Occipital lobe (tissue), 3 donors: ENCODE data around the gene HOXD9. TPM values are rescaled to one million over a fixed set of nuclear protein-coding genes. Genes with fewer than 3 reads are reported as not detected.

ENCODE experiments used
- DNase-seq: peaks from one replicate; lab custom pipeline; 2025; lab: John Stamatoyannopoulos, UW
- small RNA-seq: library from RNA; depleted of rRNA; stranded (forward); fragments of <200 nt; gene quantifications from one replicate; pipeline ENCODE3, GENCODE V24; 2014
- total RNA-seq: library from RNA; depleted of rRNA; stranded (reverse); fragments of >200 nt; gene quantifications from one replicate; pipeline ENCODE4 v1.2.3, GENCODE V29; 2014

HOXD9 gene
- total RNA-seq, 1 donor from 2014 or later: not detected

DNA sequence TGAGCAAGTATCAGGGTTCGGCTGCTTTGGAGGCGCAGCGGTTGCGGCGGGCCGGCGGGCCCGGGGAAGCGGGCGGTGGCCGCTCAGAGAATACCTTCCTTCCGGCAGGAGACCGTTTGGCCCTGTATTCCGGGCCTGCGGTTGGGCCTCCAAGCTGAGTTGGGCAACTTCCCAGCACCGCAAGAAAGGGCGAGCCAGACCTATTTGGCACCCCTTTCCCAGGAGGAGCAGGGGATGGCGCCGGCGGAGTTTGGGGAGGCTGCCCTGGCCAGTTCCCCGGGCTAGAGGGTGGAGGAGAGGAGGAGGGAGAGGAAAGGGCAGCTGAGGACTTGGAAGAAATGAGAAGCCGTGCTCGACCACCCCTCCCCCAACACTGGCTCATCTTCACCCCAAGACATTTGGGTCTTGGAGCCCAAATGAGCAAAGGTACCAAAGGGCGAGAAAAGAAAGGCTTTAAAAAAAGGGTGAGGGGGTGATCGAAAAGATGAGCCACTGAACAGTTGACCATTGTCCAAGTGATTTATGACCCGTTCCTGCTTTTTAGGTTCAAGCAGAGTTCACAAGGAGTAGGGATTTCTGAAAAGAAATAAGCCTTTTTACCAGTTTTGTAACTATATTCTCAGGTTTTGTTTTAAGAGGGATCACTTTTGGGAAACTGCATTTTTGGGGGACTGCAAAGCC lies 43.0 kb downstream of the HOXD9 start:
- no peak for DNase-seq

DNA sequence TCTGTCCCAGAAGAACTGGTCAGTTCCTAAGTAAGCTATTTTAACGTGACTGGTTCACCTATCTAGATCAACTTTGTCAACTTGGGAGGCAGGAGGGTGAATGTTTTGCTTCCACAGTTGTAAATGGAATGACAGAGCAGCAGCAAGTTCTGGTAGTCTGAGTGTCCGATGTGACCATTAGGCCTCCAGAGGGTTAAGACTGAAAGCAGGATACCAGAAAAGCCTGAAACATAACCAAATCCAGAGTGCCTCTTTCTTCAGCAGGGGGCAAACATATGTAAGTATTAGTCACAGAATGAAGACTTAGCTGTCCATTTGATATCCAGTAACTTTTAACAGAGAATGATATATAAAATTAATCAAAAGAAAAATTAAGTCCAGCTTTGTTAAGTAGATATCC lies 43.8 kb downstream of the HOXD9 start:
- DNase-seq: no peak

GRCh38 chr2:176167398-176167797 lies 44.9 kb downstream of the HOXD9 start:
- DNase-seq: no peak

GRCh38 chr2:176169181-176169580 lies 46.7 kb downstream of the HOXD9 start:
- DNase-seq: no peak

DNA sequence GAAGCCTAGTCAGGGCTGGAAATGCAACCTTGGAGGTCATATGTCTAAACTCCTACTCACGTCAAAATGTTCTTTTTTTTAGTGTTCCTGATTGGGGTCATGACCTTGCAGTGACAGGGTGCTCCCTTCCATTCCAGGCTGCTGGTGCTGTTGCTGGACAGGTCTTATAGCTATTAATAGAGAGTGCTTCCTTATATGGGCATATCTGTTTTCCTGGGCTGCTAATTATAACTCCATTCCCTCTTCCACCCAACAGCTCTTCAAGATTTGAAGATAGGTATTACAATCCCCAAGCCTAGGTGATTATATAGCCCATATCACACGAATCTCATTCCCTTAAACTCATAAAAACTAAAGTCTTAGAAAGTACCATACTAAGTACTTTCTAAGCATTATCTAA lies 47.2 kb downstream of the HOXD9 start:
- DNase-seq: no peak

- DNase-seq: no peak
These were observed 48.2 kb downstream of the HOXD9 start for GRCh38 chr2:176170602-176171305.

DNA sequence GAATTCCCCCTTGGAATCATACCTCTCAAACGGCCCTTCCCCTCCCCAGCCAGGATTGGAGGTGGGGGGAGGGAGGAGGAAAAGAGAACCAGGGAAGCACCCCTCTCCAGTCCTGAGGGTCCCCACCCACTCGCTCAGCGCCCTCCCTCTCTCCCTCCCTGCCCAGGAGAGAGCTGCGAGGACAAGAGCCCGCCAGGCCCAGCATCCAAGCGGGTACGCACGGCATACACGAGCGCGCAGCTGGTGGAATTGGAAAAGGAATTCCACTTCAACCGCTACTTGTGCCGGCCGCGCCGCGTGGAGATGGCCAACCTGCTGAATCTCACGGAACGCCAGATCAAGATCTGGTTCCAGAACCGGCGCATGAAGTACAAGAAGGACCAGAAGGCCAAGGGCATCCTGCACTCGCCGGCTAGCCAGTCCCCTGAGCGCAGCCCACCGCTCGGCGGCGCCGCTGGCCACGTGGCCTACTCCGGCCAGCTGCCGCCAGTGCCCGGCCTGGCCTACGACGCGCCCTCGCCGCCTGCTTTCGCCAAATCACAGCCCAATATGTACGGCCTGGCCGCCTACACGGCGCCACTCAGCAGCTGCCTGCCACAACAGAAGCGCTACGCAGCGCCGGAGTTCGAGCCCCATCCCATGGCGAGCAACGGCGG lies 49.0 kb downstream of the HOXD9 start:
- no peak for DNase-seq

- no peak for DNase-seq
These were observed 49.7 kb downstream of the HOXD9 start for GRCh38 chr2:176172007-176172894.

- no peak for DNase-seq
These were observed 50.5 kb downstream of the HOXD9 start for GRCh38 chr2:176172895-176173566.

GRCh38 chr2:176173567-176174381 lies 51.3 kb downstream of the HOXD9 start:
- no peak for DNase-seq

DNA sequence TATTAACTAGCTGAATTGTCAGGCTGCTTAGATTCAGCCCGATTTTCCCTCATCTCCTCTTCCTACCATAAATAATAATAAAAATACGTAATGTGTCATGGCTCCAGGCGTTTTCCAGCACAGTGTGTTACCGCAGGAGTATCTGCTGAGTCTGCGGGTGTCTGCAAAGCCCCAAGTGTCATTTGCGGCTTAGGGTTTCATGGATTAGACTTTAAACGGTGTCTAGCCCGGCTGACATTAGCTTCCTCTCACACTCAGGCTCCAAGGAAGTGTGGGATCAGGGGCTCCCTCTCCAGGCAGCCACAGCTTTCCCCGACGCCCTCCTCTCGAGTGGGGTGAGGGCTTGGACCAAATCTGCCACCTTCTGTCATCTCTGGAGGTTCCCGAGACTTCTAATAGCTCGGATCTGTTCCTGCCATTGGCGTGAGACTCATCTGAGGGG lies 51.9 kb downstream of the HOXD9 start:
- DNase-seq: no peak

Small RNA genes lying within 50 kb of the gene (small RNA-seq; reads per million reads assigned to genes)
- gene MIR10B: 178 reads per million, percentile 97 among the genes with 10 or more reads in this experiment

Other genes with a start within 250 kb of the HOXD9 start
- gene LNPK, start 120.5 kb upstream of the HOXD9 start, total RNA-seq: 67.1 TPM
- gene EVX2, start 38.8 kb upstream of the HOXD9 start, total RNA-seq: not detected
- gene HOXD13, start 30.0 kb upstream of the HOXD9 start, total RNA-seq: not detected
- gene HOXD12, start 22.9 kb upstream of the HOXD9 start, total RNA-seq: not detected
- gene HOXD11, start 15.4 kb upstream of the HOXD9 start, total RNA-seq: not detected
- not detected for gene HOXD10, start 5.9 kb upstream of the HOXD9 start, total RNA-seq
- not detected for gene HOXD8, start 7.0 kb downstream of the HOXD9 start, total RNA-seq
- not detected for gene HOXD4, start 28.8 kb downstream of the HOXD9 start, total RNA-seq
- gene HOXD3, start 34.6 kb downstream of the HOXD9 start, total RNA-seq: not detected
- not detected for gene HOXD1, start 65.9 kb downstream of the HOXD9 start, total RNA-seq
- gene MTX2, start 146.7 kb downstream of the HOXD9 start, total RNA-seq: 50.5 TPM